GM12892 (cell line): ENCODE data around the gene MYOF.

Experiments used
- POLR2A ChIP-seq: IDR thresholded peaks from 2 replicates; pipeline ENCODE4 v1.6.1; 2011; ENCODE audit warnings: low read depth, low read length, control low read depth
- POLR2AphosphoS5 ChIP-seq: IDR thresholded peaks from 2 replicates; pipeline ENCODE4 v1.6.1; 2011; ENCODE audit warnings: low read depth, low read length, control low read depth
- TAF1 ChIP-seq: IDR thresholded peaks from 2 replicates; pipeline ENCODE4 v1.6.1; 2011; ENCODE audit warnings: low read depth, mild to moderate bottlenecking, control low read depth, low read length, borderline replicate concordance

GRCh38 chr10:93277360-93277759, 204.8 kb downstream of the MYOF start:
- TF ChIP-seq POLR2AphosphoS5 (no peak), POLR2A (no peak), TAF1 (no peak)
